GM21381 (cell line): ENCODE data around the gene LYPD4.
"Not testable (repeated sequence)": the region's sequence is repeated elsewhere in the genome, so short reads cannot be mapped to it uniquely, and the experiment has no call there.

Experiments
- ATAC-seq: cut with Tn5 transposase; IDR thresholded peaks from one replicate; pipeline ENCODE4 v1.9.1; 2021; ENCODE audit warnings: mild to moderate bottlenecking, moderate library complexity; ENCODE audit not compliant: unreplicated experiment

Gene LYPD4

DNA sequence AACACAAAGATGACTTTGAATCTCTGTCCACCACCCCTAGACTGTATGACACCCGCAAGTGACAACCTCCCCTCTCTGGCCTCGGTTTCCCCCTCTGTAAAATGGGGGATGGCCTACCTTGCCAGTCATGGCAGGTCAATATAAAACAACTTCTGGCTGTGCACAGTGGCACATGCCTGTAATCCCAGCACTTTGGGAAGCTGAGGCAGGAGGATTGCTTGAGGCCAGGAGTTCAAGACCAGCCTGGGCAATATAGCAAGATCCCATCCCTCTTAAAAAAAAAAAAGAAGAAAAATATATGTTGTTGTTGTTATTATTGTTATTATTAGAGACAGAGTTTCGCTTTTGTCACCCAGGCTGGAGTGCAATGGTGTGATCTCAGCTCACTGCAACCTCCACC lies 31.5 kb upstream of the LYPD4 start:
- ATAC-seq = not testable (repeated sequence)

DNA sequence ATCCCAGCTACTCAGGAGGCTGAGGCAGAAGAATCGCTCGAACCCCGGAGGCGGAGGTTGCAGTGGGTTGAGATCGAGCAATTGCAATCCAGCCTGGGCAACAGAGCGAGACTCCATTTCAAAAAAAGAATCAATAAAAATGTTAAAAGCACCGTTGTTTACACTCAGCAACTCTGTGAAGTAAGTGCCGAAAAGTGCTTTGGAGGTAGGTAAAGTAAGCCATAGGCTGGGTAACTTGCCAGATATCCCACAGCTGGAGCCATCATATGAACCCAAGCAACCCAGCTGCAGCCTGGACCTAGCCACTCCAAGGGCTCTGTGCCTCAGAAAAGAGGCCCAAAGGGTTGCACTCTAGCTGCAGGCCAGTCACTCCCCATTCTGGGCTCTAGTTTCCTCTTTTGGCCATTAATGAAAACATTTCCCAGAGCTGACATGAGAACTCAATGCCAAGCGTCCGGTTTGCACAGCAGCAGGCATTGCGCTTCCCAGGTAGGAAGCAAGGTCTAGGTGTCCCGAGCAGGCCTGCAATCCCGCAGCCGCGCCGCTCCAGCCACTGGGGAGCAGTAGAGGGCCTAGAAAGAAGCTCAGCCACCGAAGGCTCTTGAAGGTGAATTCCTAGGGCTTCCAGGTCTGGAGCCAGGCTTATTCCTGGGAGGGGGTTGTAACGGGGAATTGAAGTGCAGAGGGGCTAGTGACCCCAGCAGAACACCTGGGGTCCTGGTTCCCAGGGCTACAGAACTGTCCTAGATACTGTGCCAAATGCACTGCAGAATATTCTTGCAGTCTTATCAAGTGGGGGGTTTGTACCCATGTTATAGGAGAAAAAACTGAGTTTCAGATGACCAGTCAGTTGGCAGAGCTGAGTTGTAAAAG lies 28.5 kb upstream of the LYPD4 start:
- ATAC-seq = no peak

DNA sequence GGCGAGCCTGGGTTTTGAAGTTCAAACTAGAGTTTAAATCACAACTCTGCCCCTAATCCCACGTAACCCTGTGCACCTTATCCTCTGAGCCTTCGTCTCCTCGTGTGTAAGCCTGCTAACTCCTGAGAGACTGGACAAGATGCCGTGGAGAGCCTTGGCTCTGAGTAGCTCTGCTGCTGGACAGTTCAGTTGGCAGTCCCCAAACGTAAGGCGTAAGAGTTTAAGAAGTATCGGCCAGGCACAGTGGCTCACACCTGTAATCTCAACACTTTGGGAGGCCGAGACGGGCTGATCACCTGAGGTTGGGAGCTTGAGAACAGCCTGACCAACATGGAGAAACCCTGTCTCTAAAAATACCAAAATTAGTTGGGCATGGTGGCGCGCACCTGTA lies 27.9 kb upstream of the LYPD4 start:
- ATAC-seq = no peak

DNA sequence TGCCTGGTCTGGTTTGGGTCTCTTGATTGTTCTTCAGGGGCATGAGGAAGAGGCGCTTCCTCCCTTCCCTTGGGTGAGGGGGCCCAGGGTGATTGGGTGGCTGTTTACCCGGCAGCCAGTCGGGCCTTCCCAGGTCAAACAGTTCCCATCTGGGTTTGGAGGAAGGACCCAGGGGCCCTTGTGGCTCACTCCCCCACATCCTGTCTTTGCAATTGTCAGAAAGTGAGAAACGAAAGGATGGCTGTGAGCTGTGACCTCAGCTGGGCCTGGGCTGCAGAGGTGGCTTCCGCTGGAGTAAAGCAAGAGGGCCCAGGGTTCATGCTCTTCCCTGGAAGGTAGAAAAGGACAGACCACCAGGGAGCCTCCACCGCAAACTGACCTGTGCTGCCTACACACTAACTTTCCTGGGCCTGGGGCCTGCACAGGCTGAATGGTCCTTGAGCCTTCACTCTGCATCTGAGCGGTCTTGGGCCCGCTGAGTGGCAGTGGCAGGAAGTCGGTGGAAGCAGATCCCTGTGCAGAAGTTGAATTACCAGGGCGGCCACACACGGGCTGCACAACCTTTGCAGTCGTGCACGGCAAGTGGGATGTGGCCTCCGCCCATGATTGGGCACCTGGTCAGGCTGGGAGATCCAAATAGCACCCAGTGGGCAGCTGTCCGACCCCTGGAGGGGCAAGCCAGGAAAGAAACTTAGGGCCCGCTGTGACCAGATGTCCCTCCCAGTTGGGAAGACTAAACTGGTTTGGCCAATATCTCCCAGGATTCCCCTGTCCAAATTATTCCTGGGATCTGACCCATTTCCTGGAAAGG lies 27.3 kb upstream of the LYPD4 start:
- ATAC-seq = peak; percentile 54

DNA sequence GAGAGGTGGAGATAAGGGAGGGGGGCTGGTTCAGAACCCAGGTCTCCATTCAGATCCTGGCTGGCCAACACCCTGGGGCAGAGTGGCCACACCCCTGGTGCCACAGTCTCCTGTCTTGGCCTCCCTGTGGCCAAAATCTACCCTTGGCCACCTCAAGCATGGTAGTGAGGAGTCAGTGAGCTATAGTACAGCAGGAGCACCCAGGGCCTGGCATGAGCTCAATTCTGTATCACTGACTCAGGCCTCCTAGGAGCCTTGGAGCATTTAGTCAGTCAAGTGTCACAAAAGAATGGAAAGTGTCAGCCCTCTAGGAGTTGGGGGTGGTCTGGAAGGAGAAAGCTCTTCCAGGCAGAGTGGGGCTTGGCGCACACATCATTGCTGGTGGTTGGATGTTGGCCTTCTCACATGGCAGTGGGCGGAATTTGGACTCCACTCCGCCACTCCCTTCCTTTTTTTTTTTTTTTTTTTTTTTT lies 26.0 kb upstream of the LYPD4 start:
- ATAC-seq = no peak

DNA sequence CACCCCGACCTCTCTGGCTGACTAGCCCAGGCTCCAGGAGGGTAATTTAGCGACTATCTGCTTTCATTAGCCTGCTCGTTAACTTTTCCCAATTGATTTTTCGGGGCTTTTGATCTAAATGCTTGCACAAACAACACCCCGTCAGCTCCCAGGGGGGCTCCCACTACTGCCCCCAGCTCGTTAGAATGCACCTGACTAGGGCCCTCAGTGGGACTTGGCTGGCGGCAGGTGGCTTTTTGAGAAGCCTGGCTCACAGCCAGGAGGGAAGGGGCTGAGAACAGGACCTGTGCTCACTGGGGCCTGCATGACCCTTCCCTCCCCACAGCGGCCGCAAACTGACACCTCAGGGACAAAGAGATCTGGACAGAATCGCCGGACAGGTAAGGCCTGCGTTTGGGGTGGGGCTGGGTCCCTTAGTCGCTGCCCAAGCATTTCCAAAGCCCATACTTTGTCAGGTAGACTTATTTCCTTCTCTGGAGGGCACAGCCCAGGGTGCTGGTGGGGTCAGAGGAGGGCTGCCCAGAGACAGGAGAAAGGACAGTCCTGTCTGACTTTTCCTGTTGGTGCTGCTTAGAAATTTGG lies 25.0 kb upstream of the LYPD4 start:
- ATAC-seq = no peak

DNA sequence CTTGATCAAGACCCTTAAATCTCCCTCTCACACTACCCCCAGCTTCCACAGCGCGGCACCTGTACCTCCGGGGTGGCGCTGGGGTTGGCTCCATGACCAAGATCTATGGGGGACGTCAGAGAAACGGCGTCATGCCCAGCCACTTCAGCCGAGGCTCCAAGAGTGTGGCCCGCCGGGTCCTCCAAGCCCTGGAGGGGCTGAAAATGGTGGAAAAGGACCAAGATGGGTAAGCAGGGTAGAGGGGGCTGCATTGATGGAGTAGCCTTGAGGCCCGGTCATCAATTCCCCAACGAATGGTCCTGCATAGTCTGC lies 24.5 kb upstream of the LYPD4 start:
- no peak for ATAC-seq

DNA sequence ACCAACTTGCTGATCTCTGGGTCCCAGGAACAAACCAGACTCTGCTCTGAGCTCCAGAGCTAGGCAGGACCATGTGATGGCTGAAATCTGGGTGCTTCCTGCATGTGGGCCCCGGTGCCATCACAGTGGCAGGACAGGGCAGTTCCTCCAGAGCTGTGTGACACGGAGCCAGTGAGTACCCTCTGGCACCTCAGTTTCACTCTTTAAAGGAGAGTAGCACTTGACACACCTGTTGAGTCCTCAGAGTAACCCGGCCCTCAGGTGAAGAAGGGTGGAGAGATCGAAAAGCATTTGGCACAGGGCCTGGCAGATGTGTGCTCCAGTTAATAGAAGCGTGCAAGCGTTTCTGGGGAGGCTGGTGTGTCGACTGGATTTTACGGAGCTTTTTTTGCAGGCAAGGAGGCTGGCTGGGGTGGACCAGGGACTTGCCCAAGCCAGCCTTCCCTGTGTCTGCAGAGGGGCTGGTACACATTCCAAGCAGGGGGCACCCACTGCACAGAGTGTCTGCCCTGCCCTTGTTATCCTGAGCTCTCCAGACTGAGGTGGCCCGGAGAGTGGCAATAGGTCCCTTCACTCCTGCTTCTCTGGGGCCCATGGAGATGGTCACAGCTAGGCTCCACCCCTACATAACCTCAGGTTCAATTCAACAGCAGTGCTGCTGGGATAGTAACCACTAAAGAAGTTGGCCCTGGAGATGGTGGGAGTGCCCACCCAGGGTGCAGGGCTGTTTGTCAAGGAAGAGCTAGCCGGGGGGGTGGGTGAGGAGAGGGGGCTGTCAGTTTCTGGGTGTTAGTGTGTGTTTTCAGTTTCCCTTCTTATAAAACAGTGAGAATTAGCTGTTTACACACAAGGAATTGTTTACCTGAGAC lies 23.9 kb upstream of the LYPD4 start:
- no peak for ATAC-seq

DNA sequence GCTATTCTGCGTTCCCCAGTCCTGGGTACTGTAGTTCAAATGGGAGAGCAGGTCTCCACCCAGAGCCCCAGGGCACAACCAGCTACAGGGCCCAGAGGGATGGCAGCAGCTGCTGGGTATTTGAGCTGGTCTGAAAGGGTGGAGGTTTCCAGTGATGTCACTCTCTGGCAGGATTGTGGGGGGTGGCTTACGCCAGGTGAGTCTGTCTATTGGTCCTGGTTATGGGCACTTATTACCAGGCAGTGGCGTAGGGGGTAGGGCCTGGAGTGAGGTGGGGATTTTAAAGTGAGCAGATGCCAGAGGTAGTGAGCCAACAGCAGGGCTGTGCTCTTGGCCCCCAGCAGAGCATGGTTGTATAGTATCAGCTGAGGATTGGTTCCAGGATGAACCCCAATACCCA lies 21.8 kb upstream of the LYPD4 start:
- ATAC-seq = no peak

DNA sequence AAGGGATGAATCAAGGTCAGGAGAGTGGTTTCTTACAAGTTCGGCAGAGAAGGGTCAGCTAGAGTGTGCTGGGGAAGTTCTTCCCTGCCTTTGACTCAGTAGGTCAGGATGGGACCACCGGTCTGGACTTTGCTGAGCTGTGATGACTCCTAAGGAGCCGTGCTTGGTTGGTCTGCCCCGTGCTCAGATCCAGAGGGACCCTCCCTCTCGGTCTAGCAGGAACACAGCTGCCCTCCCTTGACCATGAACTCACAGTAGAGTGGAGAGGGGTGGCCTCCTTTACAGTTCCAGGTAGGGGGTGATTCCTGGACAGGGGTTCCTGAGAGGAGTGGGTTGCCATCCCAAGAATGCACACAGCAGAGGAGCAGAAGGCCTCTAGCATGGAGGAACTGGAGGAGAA lies 19.9 kb upstream of the LYPD4 start:
- no peak for ATAC-seq

DNA sequence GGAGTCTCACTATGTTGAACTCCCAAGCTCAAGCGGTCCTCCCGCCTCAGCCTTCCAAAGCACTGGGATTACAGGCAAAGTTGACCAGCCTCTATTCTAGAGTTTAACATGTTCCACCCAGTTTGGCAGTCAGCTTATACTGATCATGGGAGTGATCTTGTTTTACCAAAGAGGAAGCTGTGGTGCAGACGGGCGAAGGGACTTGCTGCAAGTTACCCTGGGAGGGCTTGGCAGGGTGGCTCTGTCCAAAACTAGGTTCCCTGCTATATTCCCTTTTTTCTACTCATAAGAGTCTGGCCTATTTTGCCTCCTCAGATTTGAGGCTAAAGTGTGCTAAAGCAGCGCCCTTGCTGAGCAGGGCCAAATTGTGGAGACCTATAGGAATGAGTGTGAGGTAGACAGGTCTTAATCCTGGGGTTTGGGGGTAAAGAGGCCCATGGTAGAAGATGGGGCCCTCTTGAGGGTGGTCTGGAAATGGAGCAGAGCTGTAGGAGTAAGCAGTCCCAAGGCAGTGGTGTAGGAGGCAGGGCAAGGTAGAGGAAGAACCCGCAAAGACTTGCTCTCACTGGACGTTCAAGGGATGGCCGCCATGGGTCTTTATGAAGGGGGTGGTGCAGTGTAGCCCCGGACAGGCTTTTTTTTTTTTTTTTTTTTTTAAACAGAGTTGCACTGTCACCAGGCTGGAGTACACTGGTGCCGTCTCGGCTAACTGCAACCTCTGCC lies 18.9 kb upstream of the LYPD4 start:
- no peak for ATAC-seq

DNA sequence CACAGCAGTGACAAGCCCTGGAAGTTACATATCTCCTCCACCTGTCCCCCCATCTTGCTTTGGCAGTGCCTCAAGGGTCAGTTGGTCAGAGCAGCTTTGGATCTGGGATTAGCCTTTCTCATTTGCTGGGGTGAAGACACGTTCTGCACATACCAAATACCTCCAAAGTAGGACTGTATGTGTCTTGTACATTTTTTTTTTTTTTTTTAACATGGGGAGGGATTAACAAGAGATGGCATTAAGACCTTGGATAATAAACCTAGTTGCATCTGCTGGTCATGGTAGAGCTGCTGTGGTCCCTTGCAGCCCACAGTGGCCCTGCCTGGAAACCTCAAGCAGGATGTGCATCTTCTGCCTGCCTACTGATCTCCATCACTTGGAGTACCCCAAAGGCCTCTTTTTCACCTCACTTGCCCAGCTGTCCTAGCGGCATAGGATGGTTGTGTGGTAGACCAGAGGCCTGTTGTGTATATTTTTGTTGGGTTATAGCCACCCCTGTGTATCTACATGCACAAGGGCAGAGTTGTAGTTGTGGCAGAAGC lies 18.0 kb upstream of the LYPD4 start:
- ATAC-seq = no peak

DNA sequence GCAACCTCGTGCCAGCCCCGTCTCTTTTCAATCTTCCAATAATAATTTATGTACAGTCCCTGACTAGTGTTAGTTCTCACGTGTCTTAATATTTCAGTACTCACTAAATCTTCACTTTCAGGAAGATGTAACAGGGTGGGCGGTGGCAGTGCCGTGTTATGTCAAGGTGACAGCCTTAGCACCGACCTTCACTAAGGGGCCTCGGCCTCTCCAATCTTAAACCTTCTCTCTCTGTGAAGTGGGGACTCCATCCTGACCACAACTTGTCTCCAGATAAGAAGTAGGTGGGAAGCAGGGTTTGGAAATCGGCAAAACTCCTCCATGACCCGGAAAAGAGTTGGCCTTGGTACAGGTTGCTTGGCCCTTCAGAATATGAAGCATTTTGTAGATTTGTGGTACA lies 17.4 kb upstream of the LYPD4 start:
- no peak for ATAC-seq

DNA sequence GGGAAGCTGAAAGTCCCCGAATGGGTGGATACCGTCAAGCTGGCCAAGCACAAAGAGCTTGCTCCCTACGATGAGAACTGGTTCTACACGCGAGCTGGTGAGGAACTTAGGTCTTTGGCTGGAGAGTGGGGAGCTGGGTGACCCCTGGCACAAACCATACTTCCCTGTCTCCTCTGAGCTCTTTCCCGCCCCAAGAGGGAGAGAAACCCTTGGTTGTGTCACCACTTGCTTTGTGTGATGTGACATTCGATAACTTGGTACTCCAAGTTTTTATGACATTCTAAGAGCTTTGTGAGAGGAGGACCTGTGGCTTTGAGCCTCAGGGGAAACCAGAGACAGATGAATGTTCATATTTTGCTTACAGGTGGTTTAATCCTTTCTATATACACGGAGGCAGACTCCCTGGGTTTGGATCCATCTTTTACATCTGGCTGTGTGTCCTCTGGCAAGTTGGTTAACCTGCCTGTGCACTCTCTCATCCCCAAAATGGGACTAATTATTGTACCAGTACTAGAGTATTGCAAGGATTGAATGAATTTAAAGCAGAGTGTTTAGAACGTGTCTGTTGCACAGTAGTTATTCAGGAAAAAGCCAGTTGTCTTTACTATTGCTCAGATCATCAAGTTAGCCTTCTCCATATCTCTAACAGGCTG lies 16.8 kb upstream of the LYPD4 start:
- no peak for ATAC-seq

DNA sequence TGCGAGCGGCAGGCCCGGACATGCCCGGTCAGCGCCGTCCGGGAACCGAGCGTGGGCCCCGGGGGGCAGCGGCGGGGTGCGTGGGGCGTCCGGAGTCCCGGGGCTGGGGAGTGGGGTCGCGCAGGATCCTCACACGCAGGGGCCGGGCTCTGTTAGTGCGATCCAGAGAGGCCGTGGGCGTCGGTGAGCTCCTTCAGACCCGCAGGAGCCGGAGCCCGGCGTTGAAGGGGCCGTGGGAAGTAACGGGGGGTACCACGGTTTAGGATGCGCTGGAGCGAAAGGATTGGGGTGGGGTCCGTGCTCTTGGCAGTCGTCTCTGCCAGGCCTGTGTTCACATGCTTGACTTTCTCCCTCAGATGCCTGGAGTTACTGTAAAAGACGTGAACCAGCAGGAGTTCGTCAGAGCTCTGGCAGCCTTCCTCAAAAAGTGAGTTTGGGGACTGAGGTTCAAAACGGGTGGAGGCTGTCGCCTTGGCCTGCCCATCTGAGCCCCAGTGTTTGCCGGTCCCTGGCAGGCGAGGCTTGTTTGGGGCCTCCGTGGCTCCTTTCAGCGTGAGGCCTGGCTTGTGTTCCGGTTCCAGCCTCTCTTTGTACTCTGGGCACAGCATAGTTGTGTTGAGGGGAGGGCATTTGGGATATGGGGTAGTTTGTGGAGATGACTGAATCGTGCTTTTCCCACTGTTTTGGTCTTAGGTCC lies 16.1 kb upstream of the LYPD4 start:
- no peak for ATAC-seq

DNA sequence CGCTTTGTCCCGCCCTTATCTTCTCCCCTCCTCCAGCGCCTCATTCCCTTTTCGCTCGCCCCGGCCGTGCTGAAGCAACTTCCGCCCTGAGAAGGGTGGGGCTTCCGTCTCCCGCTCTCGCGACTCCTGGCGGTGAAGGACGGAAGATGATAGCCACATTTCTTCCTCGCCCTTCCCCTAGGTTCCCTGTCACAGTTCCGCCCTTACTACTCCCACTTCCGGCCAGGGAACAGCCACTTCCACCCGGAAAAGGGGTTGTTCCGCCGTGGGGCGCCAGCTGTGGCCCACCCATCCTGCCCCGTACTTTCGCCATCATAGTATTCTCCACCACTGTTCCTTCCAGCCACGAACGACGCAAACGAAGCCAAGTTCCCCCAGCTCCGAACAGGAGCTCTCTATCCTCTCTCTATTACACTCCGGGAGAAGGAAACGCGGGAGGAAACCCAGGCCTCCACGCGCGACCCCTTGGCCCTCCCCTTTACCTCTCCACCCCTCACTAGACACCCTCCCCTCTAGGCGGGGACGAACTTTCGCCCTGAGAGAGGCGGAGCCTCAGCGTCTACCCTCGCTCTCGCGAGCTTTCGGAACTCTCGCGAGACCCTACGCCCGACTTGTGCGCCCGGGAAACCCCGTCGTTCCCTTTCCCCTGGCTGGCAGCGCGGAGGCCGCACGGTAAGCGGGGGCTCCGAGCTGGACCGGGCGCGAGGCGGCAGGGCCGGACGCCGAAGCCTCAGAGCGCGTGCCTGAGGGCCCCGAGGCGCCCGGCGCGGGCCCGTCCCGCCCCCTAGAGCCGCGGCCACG lies 15.3 kb upstream of the LYPD4 start, which contains the start of gene RPS19:
Gene RPS19, plus strand, starts transcription at position 638 of the 801 bp plus-strand sequence. CDS start 520 bp downstream, outside the sequence.
- ATAC-seq = peak; percentile 77

DNA sequence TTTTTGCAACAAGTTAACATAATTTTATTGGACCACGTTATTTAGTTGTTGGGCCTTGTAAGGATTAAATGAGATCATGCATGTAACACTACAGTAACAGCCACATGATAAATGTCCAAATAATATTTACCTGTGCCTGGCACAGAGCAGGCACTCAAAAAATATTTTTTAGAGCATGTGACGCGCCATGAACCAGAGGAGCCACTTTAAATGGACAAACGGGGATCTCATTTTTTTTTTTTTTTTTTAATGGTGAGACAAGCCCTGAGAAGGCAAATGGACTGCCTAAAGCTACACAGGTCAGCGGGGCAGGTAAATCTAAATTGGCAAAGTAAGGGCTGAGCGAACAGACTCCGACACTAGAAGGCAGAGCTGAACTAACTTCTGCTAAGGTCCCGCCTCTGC lies 14.7 kb upstream of the LYPD4 start:
- ATAC-seq = no peak

DNA sequence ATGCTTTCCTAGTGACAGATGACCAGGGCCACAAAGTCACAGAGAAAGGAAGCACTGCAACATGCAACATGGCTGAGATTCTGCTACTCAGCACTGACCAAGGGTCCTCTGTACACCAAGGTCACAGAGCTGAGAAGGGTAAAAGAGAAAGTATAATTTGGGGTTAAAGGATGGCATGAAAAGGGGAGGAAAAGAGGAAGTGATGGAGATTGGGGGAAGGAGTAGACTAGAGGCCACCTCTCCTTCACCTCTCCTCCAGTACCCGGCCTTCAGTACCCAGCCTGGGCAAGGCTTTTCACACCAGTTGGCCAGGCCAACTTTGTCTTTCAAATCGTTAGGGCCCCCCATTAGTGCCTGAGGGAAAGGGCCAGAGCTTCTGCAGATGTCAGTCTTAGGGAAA lies 9.3 kb upstream of the LYPD4 start:
- no peak for ATAC-seq
